SK-N-DZ (cell line): ENCODE measurements around the gene CSNK2A2.

Experiments
- DNase-seq: peaks from one replicate; pipeline ENCODE4 v3.0.0-alpha.2; 2015; ENCODE audit warnings: low spot score

Gene CSNK2A2

DNA sequence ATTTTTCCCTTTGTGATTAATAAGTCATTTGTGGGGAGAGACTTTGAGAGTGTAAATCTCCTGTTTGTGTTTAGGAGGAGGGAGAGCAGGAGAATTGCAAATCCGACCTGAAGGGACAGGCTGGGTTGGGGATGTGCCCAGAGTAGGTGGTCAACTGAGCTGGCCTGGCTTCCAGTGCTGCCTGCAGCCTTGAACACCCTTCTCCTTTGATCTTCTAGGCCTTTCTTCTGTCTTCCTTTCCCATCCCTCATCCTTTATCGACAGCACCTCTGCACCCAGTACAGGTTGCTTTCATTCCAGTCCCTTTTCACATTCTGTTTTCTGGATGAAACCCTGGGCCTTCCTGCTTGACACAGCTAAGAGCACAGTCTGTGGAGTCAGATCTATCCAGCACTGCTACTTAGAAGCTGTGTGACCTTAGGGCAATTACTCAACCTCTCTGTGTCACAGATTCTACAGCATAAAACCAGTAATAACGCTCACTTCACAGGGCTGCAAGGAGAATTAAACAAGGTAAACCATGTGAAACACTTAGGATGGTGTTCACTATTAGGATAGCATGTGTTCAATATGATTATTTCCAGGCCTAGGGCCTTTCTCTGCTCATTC lies 1.0 kb upstream of the CSNK2A2 start:
- DNase-seq, result no peak

DNA sequence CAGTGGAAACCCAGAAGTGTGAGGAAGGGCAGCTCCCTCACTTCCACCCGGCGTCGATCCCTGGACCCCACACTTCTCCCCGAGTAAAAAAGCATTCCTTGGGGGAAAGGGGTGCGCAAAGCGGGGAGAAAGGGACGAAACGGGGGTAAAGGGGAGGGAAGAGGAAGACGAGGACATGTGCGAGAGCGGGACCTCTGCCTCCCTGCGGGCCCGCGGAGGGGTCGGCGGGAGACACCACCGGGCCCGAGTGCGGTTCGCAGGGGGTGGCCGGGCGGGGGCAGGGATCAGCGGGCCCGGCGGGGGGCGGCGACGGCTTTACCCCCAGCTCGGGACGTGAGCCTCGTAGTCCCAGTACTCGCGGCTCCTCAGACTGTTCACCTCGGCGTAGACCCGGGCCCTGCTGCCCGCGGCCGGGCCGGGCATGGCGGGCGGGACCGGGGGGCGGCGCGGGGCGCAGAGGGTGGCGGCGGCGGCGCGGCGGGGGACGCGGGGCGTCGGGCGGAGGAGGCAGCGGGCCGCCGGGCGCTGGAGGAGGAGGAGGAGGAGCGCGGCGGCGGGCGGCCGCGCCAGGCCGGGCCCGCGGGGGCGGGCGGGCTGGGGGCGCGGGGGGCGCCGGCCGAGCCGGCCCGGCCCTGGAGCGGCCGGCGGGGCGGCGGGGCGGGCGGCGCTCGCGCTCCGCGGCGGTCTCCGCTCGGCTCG lies 443 bp downstream of the CSNK2A2 start:
- no peak for DNase-seq

DNA sequence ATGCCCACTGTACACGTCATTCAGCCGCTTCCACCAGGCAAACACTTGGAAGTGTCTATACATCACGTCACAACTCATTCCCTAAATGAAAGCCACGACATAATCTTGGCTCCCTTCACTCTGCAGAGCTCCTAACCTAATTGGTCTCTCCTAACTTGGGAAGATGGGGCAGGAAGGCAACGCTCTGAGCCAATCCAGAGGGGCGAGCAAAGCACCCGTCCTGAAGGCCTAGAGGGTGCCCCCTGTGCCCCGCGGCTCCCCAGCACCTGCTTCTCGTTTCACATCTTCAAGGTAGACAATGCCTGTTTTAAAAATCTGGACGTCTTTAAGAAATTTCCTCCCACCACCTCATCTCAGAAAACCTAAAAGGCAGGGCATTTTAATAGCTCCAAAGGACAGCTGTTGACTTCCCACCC lies 1.0 kb downstream of the CSNK2A2 start:
- DNase-seq, result no peak

DNA sequence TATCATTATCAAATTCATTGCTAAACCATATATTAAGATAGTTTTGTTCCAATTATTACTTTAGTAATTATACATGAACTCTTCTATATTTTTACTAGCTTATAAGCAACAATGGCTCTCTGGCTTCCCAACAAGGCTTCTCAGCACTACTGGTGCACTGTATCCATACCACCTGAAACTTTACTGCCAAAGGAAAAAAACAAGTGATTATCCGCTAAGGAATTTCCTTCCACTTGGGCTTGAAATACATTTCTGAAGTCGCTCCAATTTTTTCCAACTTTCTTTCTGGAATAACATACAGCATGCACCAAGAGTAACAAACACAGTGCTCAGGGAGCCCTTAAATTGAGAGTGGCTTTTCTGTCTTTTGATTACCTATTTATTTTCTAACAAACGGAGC lies 2.1 kb downstream of the CSNK2A2 start:
- DNase-seq, result no peak

DNA sequence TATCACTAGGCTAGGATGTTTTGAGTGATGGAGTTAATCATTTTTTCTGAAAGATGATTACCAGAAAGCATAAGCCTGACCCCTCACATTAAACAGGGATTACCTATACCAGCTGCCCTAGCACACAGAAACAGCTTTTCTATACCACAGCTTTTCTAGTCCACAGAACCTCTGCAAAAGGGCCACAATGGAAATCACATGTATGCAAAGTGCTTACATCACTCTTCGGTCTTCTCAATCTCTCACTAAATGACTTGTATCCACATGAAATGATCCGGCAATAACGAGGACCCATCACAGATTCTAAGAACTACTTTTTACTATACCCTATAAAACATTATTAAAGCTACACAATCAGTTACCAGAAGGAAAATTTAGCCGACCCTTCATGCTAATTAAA lies 2.6 kb downstream of the CSNK2A2 start:
- DNase-seq, result no peak

DNA sequence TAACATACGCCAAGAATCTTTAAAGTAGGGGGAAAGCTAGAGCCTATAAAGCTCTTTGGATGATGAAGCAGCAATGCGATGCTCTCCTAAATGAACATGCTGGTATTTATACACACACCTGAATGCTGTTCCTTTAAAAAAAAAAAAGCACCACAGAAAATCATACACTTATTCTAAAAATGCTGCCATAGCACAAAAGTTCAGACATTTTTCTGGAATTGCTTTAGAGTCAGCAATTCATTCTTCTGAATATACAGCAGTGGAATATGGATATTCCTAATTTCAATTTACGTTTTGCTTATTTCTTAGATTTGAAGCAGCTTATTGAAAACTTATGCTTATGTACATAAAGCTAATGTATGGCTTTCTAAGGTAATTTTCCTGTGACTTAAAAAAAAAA lies 3.1 kb downstream of the CSNK2A2 start:
- no peak for DNase-seq

DNA sequence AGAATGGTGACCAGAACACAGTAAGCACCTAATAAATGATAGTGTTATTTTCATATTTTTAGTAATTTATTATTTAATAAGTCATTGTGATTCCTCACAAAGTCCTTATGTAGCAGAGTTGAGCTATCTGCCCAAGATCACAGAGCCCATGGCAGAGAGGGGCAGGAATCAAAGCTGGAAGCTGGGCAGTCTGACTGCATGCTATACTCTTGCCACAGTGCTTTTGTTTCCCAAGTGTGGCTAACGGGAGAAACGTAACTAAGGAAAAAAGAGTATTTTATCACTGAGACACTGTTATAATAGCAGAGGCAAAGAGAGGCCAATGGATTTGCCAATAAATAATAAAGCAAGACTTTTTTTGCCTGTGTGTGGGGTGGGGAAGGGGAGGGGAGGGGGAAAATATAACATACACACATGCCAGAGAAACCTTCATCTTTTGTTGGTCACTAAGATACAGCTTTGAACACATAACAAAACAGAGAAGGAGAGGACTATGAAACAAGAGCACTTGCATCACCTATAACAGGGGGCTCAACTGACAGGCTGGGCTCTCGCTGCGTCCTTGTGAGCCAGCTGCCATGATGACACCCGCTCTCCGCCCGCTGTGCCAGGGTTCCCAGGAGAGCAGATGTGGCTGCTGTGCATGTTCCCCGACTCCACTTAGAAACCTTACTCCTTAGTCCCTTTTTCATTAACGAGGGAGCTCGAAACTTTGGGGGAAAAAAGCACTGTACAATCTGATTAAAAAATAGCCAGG lies 10.1 kb downstream of the CSNK2A2 start:
- DNase-seq, result no peak

DNA sequence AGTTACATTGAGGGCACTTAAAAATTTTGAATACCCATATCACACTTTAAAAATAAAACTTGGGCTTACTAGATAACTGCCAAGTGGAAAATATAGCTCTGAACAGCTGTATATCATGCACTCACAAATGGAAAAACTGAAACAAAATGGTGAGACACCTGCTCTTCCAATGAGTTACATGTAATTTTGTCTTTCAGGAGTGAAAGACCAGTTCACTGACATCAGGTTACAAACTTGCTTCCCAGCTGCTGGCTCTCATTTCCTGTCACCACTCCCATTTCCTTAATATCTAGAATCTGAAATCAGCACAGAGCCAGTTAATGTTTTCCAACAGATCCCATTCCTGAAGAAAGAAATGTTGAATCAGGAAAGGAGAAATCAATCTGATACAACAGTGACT lies 10.8 kb downstream of the CSNK2A2 start:
- no peak for DNase-seq

DNA sequence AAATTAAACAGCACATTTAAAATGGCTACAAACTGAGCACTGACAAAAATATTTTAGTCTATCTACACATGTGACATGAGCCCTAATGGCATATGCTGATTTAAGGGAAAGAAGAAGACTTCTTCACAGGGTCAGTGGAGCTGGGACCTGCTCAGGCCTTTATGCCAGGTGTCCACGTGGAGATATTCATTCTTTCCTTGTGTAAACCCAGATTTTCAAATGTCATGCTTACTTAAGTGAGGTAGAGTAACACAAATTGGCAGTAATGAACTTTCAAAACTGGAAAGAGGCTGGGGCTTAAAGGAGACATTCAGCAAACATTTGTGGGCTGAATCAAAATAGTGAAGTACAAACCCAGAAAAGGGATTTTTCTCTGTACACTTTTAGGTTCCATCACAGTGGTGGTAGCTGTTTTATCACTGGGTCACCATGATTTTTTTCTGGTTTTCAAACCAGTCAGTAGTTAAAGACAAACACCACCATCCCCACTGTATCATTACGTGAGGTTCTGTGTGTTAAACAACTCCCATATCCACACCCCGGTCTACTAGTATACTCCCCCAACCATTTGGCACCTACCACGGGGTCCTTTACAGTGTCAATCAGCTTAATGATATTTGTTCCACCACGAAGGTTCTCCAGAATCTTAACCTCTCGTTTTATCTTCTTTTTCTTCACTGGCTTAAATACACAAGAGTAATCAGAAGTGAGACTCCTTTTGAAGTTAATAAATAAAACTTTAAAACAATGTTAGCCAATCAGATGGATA lies 11.5 kb downstream of the CSNK2A2 start:
- DNase-seq, result no peak

DNA sequence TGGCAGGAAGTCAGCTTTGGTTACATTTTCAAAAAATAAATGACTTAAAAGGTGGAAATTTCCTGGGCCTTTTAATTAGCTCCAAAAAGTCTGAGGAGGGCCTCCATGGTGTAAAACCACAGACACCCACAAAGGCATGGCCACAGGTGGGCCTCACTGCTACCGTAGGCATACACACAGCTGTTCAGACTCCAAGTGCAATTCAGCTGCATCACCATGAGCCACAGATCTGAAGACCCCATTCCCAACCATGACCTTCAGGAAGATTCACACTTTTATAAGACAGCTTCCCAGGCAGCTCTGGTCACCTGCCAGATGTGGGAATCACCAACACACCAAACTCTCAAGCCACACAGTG lies 20.6 kb downstream of the CSNK2A2 start:
- DNase-seq, result no peak

DNA sequence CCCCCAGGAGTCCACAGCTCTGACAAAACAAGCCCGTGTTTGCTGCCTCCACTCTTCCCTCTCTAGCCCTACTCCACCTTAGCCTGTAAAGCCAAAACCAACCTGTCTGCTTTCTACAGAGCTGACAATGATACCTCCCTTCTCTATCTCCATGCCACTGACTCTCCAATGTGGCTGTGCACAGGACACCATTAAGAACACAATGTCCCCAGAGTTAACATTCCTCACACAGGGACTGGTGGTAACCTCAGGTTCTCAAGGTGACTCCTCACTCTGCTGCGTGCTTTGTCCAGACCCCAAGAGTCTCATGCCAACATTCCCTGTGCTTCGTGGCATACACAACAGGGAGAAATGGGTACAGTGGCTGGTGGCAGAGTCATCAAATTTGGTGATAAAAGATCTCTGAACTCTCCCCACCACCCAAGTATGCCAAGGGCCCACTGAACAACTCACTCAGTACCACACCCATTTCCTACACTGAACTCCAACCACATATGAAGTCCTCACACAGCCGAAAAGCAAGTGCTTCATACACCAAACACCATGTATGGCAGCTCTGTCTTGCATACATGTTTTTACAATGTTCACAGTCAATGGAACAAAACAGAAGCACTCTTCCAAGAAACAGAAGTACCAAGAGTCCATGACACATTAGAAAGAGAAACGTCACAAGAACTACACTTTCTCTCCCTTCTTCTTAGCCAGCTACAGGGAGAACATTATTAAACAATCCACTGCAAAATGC lies 21.1 kb downstream of the CSNK2A2 start:
- DNase-seq, result no peak

DNA sequence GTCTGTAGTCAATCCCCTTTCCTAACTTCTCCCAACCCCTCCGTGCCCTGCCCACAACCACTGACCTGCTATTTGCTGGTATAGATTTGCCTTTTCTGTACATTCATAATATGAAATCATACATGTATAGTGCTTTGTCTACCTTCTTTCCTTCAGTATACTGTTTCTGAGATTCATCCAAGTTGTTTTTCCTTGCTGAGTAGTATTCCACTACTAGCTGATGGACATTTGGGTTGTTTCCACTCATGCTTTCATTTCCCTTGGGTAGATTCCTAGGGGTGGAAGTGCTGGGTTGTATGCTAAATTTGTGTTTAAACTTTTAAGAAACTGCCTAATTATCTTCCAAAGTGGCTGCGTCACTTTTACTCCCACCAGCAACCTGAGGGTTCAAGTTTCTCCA lies 27.7 kb downstream of the CSNK2A2 start:
- no peak for DNase-seq

DNA sequence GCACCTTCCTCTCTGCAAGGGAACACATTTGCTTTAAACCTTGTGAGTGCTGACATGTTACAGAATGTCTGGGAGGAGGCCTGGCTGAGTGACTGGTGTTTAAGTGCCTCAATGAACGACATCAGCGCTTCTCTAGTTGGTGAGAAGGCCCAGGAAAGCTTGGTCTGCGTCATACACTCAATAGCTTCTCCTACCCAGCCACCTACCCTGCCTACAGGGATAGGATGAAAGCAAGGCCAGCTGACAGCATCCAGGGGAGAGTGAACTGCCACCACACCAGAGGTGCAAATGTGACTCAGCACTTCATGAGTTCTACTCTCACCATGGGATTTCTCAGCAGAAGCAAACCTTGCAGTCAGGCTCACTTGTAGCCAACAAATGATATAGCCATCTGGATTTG lies 37.1 kb downstream of the CSNK2A2 start:
- no peak for DNase-seq

DNA sequence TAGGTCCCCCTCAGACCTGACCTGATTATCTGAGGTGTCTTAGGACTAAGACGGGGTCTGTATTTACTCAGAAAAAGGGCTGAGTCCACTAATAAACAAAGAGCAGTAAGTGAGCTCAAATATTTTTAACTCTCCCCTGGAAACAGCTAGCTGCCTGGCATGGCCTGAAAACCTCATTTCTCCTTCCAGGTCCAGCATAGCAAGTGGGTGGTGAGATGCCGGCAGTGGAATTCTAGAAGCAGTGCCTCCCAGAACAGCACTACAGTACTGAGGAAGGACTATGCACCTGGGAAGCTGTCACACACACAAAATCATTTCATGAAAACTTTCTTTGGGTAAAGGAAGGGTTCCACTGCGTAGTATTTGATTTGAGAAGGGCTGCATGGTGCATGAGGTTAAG lies 39.2 kb downstream of the CSNK2A2 start:
- no peak for DNase-seq

DNA sequence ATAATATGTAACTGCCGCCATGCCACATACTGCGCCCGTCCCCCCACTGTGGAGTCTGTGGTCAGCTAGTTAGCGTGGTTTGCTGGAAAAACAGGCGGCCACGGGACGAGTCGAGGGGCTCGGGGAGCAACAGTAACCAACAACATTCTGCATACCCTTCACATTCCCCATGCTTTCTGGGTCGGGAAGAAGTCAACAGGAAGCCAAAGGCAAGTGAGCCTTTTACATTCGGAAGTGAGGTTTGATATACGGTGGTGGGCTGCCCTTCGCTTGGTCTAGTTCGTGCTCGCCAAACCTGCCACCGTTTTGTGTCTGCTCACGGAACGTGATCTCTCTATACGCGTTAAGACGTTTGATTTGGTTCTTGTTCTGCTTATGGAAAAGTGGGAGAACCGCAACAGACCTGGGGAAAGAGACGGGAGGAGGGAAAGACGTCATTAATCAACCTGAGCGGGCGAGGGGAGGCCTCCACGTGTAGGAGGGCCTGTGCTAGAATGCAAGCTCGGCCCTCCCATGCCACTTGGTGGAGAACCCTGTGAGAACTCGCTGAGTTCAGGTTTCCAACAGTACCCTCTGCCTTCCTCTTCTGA lies 39.9 kb downstream of the CSNK2A2 start:
- no peak for DNase-seq

DNA sequence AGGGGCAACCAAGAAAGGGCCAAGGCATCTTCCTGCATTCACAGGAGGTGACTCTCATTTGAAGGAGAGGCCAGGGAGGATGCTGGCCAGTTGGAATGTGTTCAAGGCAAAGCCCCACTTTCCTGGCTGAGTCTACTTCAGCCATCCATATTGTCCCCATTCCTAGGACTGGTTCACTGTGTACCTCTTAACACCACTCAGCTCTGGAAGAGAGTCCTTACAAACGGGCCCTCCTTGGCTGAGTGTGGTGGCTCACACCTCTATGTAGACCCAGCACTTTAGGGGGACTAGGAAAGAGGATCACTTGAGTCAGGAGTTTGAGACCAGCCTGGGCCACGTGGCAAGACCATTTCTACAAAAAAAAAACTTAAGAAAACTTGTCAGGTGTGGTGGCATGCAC lies 40.7 kb downstream of the CSNK2A2 start:
- no peak for DNase-seq

DNA sequence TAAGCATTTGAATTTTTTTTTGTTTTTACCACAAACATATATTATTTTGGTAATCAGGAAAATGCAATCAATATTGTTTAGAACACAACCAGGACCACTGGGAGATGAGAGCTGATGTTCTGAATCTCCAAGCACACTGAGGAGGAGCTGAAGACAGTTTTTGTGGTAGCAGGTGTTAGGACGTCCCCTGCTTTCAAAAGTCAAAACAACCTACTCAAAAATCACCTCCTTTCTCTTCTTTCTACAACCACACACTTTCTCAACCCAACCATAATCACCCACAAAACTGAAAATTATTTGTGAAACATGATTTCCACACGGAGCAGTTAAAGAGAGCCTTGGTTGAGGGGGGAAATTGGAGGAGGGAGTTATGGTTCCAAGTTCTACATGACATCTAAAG lies 42.1 kb downstream of the CSNK2A2 start:
- DNase-seq, result no peak

DNA sequence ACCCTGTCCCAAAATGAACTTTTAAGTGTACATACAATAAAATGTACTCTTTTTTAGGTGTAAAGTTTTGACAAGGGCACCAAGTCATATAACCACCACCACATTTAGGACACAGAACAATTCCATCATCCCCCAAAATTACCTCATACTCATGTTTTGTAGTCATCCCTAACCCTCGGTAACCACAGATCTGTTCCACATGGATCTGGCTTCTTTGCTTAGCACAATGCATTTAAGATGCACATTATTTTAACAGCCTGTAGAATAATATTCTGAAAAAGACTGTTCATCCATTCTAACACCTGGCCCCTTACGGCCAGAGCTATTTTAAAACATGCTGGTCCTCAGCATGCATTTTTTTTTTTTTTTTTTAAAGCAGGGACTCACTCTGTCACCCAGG lies 43.6 kb downstream of the CSNK2A2 start:
- no peak for DNase-seq

DNA sequence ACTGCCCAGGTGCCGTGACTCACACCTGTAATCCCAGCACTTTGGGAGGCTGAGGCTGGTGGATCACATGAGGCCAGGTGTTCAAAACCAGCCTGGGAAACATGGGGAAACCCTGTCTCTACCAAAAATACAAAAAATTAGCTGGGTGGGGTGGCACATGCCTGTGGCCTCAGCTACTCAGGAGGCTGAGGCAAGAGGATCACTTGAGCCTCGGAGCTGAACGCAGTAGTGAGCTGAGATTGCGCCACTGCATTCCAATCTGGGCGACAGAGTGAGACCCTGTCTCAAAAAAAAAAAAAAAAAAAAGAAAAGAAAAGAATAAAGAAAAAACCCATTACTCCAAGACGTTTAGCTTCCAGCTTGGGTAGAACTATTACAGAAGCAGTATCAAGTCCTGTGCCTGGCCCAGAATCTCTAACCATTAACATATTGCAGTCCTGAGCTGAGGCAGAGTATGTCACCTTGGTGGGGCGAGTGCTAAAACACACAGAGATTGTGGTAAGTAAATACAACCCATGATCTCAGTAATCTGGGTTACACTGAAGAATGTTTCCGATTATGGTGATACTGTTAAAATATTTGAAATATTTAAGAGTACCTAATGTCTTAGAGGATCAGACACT lies 45.5 kb downstream of the CSNK2A2 start:
- no peak for DNase-seq

DNA sequence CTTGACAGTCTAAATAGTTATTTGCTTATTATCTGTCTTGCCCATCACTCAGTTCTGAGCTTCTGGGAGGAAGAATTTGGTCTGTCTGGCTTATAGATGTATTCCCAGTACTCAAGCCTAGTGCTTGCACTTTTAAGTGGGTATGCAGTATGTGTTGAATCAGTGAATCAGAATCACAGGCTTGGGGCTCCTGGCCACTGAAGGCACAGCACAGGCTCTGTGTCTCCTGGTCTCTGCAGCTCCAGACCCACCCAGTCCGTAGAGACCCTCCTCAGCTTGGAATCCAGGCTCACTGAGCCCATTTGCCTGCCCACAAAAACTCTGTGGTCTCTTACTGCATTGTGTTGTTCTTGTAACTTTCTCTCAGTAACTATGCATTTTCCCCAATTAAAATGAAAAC lies 49.4 kb downstream of the CSNK2A2 start:
- no peak for DNase-seq

DNA sequence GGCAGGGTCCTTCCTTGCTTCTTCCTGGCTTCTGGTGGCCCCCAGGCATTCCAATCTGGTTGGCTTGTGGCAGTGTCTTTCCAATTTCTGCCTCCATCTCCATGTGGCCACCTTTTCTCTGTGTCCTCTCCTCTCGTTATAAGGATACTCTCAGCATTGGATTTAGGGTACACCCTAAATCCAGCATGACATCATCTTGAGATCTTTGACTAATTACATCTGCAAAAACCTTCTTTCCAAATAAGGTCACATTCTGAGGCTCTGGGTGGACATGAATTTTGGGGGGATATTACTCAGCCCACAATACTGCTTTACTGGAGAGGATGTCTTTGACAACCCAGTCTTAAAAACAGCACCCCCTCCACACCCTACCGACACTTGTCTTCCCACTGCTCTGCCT lies 49.8 kb downstream of the CSNK2A2 start:
- no peak for DNase-seq
